CD8-positive, alpha-beta memory T cell (primary cell): ENCODE results near the gene CYB561D1. TPM values are rescaled to one million over a fixed set of nuclear protein-coding genes. Genes with fewer than 3 reads are reported as not detected.
A peak's percentile ranks its signal among the peaks of the same experiment; 100 is the strongest.

Experiments
- CTCF ChIA-PET: fragments of 350-600 bp; sonication (Branson Sonifier 250); formaldehyde crosslinking; loops from one replicate; lab custom pipeline; 2021; ENCODE audit warnings: antibody characterized with exemption; lab: Charles Lee
- POLR2A ChIA-PET: fragments of 350-600 bp; sonication (Branson Sonifier 250); formaldehyde crosslinking; loops from one replicate; lab custom pipeline; 2021; ENCODE audit warnings: antibody characterized with exemption; lab: Charles Lee
- DNase-seq, 5 donors: peaks; one replicate each; pipeline versions ENCODE4 v3.0.0 to v3.0.0-alpha.2; 2020 to 2022; ENCODE audit warnings: mixed read lengths in 1 of 5
- H3K27ac ChIP-seq: one replicate; pipeline ENCODE4 v1.7.0; 2013; ENCODE audit warnings: low read depth, mild to moderate bottlenecking, low read length, moderate library complexity
- H3K27me3 ChIP-seq: 2 replicates; pipeline ENCODE4 v1.7.0; 2013; ENCODE audit warnings: low read length, mild to moderate bottlenecking; ENCODE audit not compliant: insufficient read depth, poor library complexity, severe bottlenecking
- H3K36me3 ChIP-seq: 2 replicates; pipeline ENCODE4 v1.7.0; 2013; ENCODE audit warnings: mild to moderate bottlenecking, low read length, moderate library complexity; ENCODE audit not compliant: insufficient read depth
- H3K4me1 ChIP-seq: 2 replicates; pipeline ENCODE4 v1.7.0; 2013; ENCODE audit warnings: mild to moderate bottlenecking, low read length, moderate library complexity; ENCODE audit not compliant: insufficient read depth
- H3K4me3 ChIP-seq: 2 replicates; pipeline ENCODE4 v1.7.0; 2013; ENCODE audit warnings: mild to moderate bottlenecking, low read length
- H3K9me3 ChIP-seq: 2 replicates; pipeline ENCODE4 v1.7.0; 2013; ENCODE audit warnings: mild to moderate bottlenecking, low read length
- H3K27ac Mint-ChIP-seq, 8 donors: one replicate each; pipeline ENCODE4 v1.8.0; 2020 to 2021; ENCODE audit warnings: mixed read lengths in 8 of 8, mild to moderate bottlenecking in 6 of 8, inconsistent platforms in 3 of 8, moderate library complexity in 3 of 8
- H3K27me3 Mint-ChIP-seq, 2 donors: one replicate each; pipeline ENCODE4 v1.8.0; 2020 to 2021; ENCODE audit warnings: mixed read lengths in 2 of 2, mild to moderate bottlenecking in 1 of 2, moderate library complexity in 1 of 2
- H3K36me3 Mint-ChIP-seq, 3 donors: one replicate each; pipeline ENCODE4 v1.8.0; 2020 to 2021; ENCODE audit warnings: mixed read lengths in 3 of 3, inconsistent platforms in 1 of 3, mild to moderate bottlenecking in 1 of 3
- H3K4me1 Mint-ChIP-seq, 3 donors: one replicate each; pipeline ENCODE4 v1.8.0; 2020 to 2021; ENCODE audit warnings: mixed read lengths in 3 of 3, inconsistent platforms in 1 of 3, mild to moderate bottlenecking in 1 of 3
- H3K4me3 Mint-ChIP-seq, 7 donors: one replicate each; pipeline ENCODE4 v1.8.0; 2020 to 2021; ENCODE audit warnings: mixed read lengths in 7 of 7, mild to moderate bottlenecking in 6 of 7, moderate library complexity in 4 of 7, inconsistent platforms in 2 of 7
- H3K9me3 Mint-ChIP-seq, 5 donors: one replicate each; pipeline ENCODE4 v1.8.0; 2020 to 2022; ENCODE audit warnings: mixed read lengths in 5 of 5, mild to moderate bottlenecking in 3 of 5, moderate library complexity in 2 of 5, inconsistent platforms in 1 of 5
- polyA plus RNA-seq: library from polyadenylated mRNA; unstranded; fragments of 300-500 nt; fragmentation: Illumina TruSeq; gene quantifications from one replicate; pipeline ENCODE4 v1.2.3, GENCODE V29; 2021
- total RNA-seq, 2 experiments: library from RNA; stranded (reverse); gene quantifications; one replicate each; pipeline ENCODE4 v1.2.3, GENCODE V29; 2021

Gene CYB561D1
- total and polyA plus RNA-seq, 3 experiments from 2014 or later = 9.9 to 15.4 (median 10.6) TPM

- peaks cover 56% of the 10 kb centered on the region for H3K4me1 ChIP-seq
- H3K4me1 Mint-ChIP-seq = peaks cover 53 to 62% (median 60%) of the 10 kb centered on the region in 3 donors
Measured at GRCh38 chr1:109509176-109510134, 15.6 kb downstream of the CYB561D1 start, which contains the start of gene AMIGO1. TSS of gene AMIGO1 (minus strand) at chr1:109509727. CDS start at chr1:109508912, 815 bp downstream.

GRCh38 chr1:109513110-109513710, 19.3 kb downstream of the CYB561D1 start:
- Mint-ChIP-seq H3K27ac (peak overlapping the region in 1 of 8 donors; percentile 76), H3K9me3 (no peaks in the 10 kb centered on the region), H3K4me1 (peaks cover 22 to 26% (median 23%) of the 10 kb centered on the region in 3 donors), H3K4me3 (peak overlapping the region in 1 of 7 donors; percentile 58), H3K36me3 (peaks cover 1 to 11% (median 2%) of the 10 kb centered on the region in 3 donors), H3K27me3 (peaks cover 0 to 8% of the 10 kb centered on the region in 2 donors)
- ChIA-PET CTCF (interaction anchor here (0.6 to 32.5 kb wide), 3 partner anchors 18 to 236 kb away, joined by 3 to 1339 read pairs (median 384); partner anchors contain the start of genes CYB561D1 and GPR61), POLR2A (no interaction called here)
- Histone ChIP-seq H3K4me3 (no peak overlapping the region), H3K9me3 (no peaks in the 10 kb centered on the region), H3K27ac (no peak overlapping the region), H3K27me3 (no peaks in the 10 kb centered on the region), H3K4me1 (peaks cover 21% of the 10 kb centered on the region), H3K36me3 (no peaks in the 10 kb centered on the region)
- no peak for DNase-seq

More at GRCh38 chr1:109509176-109510134, 15.6 kb downstream of the CYB561D1 start, which contains the start of gene AMIGO1:
- Mint-ChIP-seq H3K27me3 (peaks cover 0 to 8% of the 10 kb centered on the region in 2 donors), H3K9me3 (no peaks in the 10 kb centered on the region), H3K36me3 (peaks cover 6 to 24% (median 7%) of the 10 kb centered on the region in 3 donors), H3K27ac (peak within 1 kb of the TSS; percentile 71 to 99 (median 94)), H3K4me3 (peak within 1 kb of the TSS; percentile 95 to 97 (median 95))
- CTCF ChIA-PET = interaction anchor here (1.2 to 32.5 kb wide), 4 partner anchors 14 to 130 kb away, joined by 3 to 1339 read pairs (median 196); partner anchors contain the start of genes ATXN7L2, CYB561D1 and GPR61
- Histone ChIP-seq H3K4me3 (peak within 1 kb of the TSS; percentile 78), H3K36me3 (no peaks in the 10 kb centered on the region), H3K9me3 (no peaks in the 10 kb centered on the region), H3K27me3 (no peaks in the 10 kb centered on the region), H3K27ac (no peak within 1 kb of the TSS)
- peak; percentile 47 to 77 (median 63) for DNase-seq
- POLR2A ChIA-PET = interaction anchor here (0.6 to 2.9 kb wide), 6 partner anchors 16 to 519 kb away, joined by 3 to 15 read pairs (median 6); partner anchors contain the start of genes ATXN7L2, CYB561D1 and PSMA5

DNA sequence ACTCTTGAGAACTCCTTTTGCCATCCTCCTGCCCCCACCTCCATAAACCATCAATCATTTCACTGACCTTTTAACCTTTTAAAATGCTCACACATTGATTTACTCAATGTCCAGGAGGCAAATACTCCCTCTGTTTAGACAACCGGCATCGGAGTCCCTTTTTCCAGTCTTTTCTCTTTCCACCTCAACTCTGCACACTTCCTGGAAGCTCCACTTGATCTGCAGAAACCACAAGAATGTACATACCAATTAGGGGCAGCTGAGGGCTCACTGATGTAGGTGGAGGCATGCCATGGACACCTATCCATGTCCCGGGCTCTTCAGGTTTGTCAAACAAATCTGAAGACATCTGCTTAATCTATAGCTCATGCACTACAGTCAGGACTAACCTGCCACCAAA, 21.0 kb downstream of the CYB561D1 start:
- H3K4me3 Mint-ChIP-seq = no peak overlapping the region
- POLR2A ChIA-PET = interaction anchor here (0.6 kb wide), 1 partner anchor 29 kb away, joined by 3 read pairs; no protein-coding TSS in a partner anchor
- peak overlapping the region in 1 of 8 donors; percentile 48 for H3K27ac Mint-ChIP-seq
- CTCF ChIA-PET = interaction anchor here (1.3 to 23.0 kb wide), 3 partner anchors 10 to 19 kb away, joined by 4 to 384 read pairs (median 36); partner anchors contain the start of gene CYB561D1
- peaks cover 0 to 2% (median 0%) of the 10 kb centered on the region in 3 donors for H3K36me3 Mint-ChIP-seq
- Histone ChIP-seq H3K27ac (no peak overlapping the region), H3K4me1 (peaks cover 12% of the 10 kb centered on the region), H3K4me3 (no peak overlapping the region), H3K27me3 (no peaks in the 10 kb centered on the region), H3K9me3 (no peaks in the 10 kb centered on the region), H3K36me3 (no peaks in the 10 kb centered on the region)
- no peak for DNase-seq
- peaks cover 10 to 14% (median 12%) of the 10 kb centered on the region in 3 donors for H3K4me1 Mint-ChIP-seq
- peaks cover 0 to 8% of the 10 kb centered on the region in 2 donors for H3K27me3 Mint-ChIP-seq
- no peaks in the 10 kb centered on the region for H3K9me3 Mint-ChIP-seq

DNA sequence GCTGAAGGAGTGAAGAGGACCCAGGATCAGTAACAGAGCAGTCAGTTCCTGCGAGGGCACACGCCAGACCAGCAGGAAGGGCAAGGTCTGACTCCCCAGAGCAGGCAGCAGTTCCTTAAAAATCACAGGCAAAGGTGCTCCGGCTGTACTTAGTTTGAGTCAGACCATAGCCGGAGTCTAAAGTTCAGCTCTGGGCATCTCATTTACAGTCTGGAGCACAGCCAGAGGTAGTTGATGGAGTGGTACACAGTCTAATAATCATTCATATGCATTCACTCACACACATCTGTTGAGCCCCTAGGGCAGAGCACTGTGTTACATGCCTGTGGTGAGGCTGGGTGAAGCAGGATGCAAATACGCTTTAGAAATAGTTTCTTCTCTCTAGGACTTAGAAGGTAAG, 23.0 kb downstream of the CYB561D1 start:
- no peak overlapping the region for H3K4me3 ChIP-seq
- no peak for DNase-seq
- H3K27ac ChIP-seq = no peak overlapping the region
- H3K4me1 ChIP-seq = no peaks in the 10 kb centered on the region
- Mint-ChIP-seq H3K9me3 (no peaks in the 10 kb centered on the region), H3K36me3 (no peaks in the 10 kb centered on the region), H3K27ac (peak overlapping the region in 1 of 8 donors; percentile 12), H3K4me1 (no peaks in the 10 kb centered on the region), H3K27me3 (peaks cover under 1 to 1% of the 10 kb centered on the region in 2 donors), H3K4me3 (no peak overlapping the region)
- POLR2A ChIA-PET = no interaction called here
- H3K36me3 ChIP-seq = no peaks in the 10 kb centered on the region
- H3K27me3 ChIP-seq = no peaks in the 10 kb centered on the region
- no peaks in the 10 kb centered on the region for H3K9me3 ChIP-seq
- CTCF ChIA-PET = interaction anchor here (2.9 to 23.0 kb wide), 2 partner anchors 15 to 21 kb away, joined by 36 to 384 read pairs; partner anchors contain the start of gene CYB561D1

- H3K4me3 Mint-ChIP-seq = no peak overlapping the region
- Histone ChIP-seq H3K36me3 (no peaks in the 10 kb centered on the region), H3K27ac (no peak overlapping the region), H3K9me3 (no peaks in the 10 kb centered on the region), H3K27me3 (no peaks in the 10 kb centered on the region), H3K4me3 (no peak overlapping the region), H3K4me1 (no peaks in the 10 kb centered on the region)
- H3K36me3 Mint-ChIP-seq = no peaks in the 10 kb centered on the region
- ChIA-PET CTCF (interaction anchor here (2.9 to 23.0 kb wide), 2 partner anchors 15 to 22 kb away, joined by 36 to 384 read pairs; partner anchors contain the start of gene CYB561D1), POLR2A (no interaction called here)
- H3K4me1 Mint-ChIP-seq = no peaks in the 10 kb centered on the region
- DNase-seq = no peak
- no peaks in the 10 kb centered on the region for H3K9me3 Mint-ChIP-seq
- peaks cover 1 to 6% of the 10 kb centered on the region in 2 donors for H3K27me3 Mint-ChIP-seq
- H3K27ac Mint-ChIP-seq = no peak overlapping the region
Measured at GRCh38 chr1:109517337-109517736, 23.4 kb downstream of the CYB561D1 start.

GRCh38 chr1:109521002-109521951, 27.4 kb downstream of the CYB561D1 start:
- Histone ChIP-seq H3K4me1 (no peaks in the 10 kb centered on the region), H3K9me3 (no peaks in the 10 kb centered on the region), H3K4me3 (no peak overlapping the region), H3K27ac (no peak overlapping the region), H3K27me3 (no peaks in the 10 kb centered on the region), H3K36me3 (no peaks in the 10 kb centered on the region)
- ChIA-PET POLR2A (no interaction called here), CTCF (interaction anchor here (1.4 to 26.1 kb wide), 5 partner anchors 9 to 26 kb away, joined by 4 to 1339 read pairs (median 31); partner anchors contain the start of genes AMIGO1, ATXN7L2 and CYB561D1)
- H3K4me3 Mint-ChIP-seq = no peak overlapping the region
- no peaks in the 10 kb centered on the region for H3K36me3 Mint-ChIP-seq
- DNase-seq = no peak
- H3K27me3 Mint-ChIP-seq = peaks cover 0 to 13% of the 10 kb centered on the region in 2 donors
- peak overlapping the region in 1 of 8 donors; percentile 14 for H3K27ac Mint-ChIP-seq
- H3K9me3 Mint-ChIP-seq = no peaks in the 10 kb centered on the region
- no peaks in the 10 kb centered on the region for H3K4me1 Mint-ChIP-seq
